B cell (primary cell): ENCODE measurements around the gene KRTAP19-5.

ENCODE experiments used
- EZH2 ChIP-seq: IDR thresholded peaks from 2 replicates; pipeline ENCODE4 v1.6.1; 2012; ENCODE audit warnings: borderline replicate concordance, low read depth, mild to moderate bottlenecking, moderate library complexity, low read length; ENCODE audit not compliant: insufficient read depth, poor library complexity, severe bottlenecking
- TF ChIP-seq, protein P1 (sequence below): fragments of 200-600 bp; IDR thresholded peaks from one replicate; pipeline ENCODE4 v1.8.0; 2022; ENCODE audit warnings: antibody characterized with exemption, mild to moderate bottlenecking

DNA sequence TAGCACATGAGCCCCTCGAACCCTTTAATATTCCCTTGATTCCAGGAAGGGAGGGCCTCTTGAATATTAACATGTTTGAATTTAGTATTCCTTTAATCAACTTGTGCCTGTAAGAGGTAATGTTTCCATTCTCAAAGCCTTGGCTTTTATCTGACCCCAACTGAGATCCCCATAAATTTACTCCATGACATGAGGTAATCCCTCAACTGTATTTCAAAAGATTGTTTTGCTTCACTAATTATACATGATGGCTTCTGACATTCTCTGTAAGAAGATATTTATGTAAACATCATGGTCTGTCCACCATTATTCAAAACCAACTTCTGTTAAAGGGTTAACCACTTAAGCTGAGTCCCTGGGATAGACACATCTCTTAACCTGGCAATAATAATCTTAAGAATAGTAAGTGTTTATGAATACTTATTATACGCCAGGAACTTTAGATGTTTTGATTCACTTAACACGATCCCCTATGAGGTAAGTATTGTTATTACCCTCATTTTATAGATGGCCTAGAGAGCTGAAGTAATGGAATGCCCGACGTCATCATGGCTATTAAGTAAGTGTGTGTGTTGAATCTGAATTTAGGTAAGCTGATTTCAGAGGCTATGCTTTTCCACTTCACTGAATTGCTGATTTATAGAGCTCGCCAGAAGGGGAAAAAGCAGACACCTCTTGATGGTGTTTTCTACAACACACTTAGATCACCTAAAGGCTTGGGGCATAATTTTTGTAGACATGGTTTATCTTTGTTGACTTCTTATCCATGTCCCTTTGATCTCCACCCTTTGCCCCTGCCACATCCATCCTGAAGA is 32.8 kb downstream of the KRTAP19-5 start:
- TF ChIP-seq, protein P1, sequence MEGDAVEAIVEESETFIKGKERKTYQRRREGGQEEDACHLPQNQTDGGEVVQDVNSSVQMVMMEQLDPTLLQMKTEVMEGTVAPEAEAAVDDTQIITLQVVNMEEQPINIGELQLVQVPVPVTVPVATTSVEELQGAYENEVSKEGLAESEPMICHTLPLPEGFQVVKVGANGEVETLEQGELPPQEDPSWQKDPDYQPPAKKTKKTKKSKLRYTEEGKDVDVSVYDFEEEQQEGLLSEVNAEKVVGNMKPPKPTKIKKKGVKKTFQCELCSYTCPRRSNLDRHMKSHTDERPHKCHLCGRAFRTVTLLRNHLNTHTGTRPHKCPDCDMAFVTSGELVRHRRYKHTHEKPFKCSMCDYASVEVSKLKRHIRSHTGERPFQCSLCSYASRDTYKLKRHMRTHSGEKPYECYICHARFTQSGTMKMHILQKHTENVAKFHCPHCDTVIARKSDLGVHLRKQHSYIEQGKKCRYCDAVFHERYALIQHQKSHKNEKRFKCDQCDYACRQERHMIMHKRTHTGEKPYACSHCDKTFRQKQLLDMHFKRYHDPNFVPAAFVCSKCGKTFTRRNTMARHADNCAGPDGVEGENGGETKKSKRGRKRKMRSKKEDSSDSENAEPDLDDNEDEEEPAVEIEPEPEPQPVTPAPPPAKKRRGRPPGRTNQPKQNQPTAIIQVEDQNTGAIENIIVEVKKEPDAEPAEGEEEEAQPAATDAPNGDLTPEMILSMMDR = no peak
- TF ChIP-seq EZH2 = no peak
